Kidney glomerular epithelial cell (primary cell): ENCODE measurements around the gene NOVA2.
"Not testable (repeated sequence)": the region's sequence is repeated elsewhere in the genome, so short reads cannot be mapped to it uniquely, and the experiment has no call there.

ENCODE experiments used
- DNase-seq: peaks from one replicate; lab custom pipeline; 2025; lab: John Stamatoyannopoulos, UW

NOVA2 gene

DNA sequence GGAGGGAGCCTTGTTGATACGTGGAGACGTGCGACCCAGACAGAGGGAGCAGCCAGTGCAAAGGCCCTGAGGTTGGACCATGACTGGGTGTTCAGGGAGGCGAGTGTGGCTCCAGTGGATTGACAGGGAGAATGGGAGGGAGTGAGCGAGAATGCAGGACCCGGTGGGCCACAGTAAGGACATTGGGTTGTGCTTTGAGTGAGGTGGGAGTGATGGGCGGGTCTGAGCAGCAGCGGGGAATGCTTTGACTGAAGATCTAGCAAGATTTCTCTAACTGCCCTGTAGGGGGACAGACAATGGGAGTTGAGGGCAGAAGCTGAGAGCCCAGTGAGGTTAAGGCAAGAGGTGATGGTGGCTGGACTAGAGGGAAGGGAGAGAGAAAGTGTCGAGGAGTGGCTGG, 51.4 kb downstream of the NOVA2 start:
- DNase-seq = no peak

- no peak for DNase-seq
Observed at GRCh38 chr19:45920458-45920857, 53.2 kb downstream of the NOVA2 start.

- no peak for DNase-seq
Observed at GRCh38 chr19:45919678-45920077, 54.0 kb downstream of the NOVA2 start.

DNA sequence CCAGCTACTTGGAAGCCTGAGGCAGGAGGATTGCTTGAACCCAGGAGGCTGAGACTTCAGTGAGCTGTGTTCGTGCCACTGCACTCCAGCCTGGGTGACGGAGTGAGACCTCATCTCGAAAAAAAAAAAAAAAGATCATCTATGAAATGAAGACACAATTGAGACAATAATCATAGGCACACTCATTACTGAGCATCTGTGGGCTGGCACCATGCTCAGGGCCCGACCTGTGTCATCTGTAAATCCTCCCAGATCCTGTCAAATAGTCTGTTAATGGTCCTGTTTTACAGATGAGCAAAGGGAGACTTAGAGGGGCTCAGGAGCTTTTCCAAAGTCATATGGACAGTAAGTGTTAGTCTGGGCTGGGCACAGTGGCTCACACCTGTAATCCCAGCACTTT, 54.9 kb downstream of the NOVA2 start:
- DNase-seq = no peak

DNA sequence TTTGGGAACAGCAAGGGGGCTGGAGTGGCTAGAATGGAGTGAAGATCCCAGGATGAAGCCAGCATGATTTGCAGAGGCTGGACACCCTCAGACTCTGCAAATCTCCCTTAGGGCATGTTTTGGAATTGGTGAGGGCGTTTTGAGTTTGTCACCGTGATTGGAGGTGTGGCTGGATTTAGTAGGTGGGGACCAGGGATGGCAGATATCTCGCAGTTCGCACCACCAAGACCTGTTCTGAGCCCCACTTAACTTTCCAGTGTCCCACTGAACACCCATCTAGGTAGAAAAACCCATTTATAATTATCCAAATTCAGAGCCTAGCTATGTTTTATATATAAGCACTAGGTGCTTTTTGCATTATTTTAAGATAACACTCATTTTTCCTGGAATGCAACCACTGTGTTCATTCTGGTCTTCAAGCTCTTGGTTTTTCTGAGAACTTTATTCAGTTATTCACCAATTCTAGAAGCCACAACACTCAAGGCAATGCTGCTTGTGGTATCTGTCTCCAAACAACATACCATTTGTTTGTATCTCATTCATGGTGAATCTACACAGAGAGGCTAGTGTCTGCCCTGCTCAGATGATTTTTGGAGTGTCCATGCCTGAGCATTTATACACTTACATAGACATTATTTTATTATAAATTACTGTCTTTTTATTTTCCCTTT, 56.1 kb downstream of the NOVA2 start:
- no peak for DNase-seq

- DNase-seq = no peak
Observed at GRCh38 chr19:45913874-45914830, 59.5 kb downstream of the NOVA2 start, which contains the start of gene NANOS2. Gene NANOS2, minus strand, starts transcription at chr19:45914778. Its CDS starts 85 bp downstream, at chr19:45914693.

- no peak for DNase-seq
Observed at GRCh38 chr19:45911291-45911690, 62.4 kb downstream of the NOVA2 start.

DNA sequence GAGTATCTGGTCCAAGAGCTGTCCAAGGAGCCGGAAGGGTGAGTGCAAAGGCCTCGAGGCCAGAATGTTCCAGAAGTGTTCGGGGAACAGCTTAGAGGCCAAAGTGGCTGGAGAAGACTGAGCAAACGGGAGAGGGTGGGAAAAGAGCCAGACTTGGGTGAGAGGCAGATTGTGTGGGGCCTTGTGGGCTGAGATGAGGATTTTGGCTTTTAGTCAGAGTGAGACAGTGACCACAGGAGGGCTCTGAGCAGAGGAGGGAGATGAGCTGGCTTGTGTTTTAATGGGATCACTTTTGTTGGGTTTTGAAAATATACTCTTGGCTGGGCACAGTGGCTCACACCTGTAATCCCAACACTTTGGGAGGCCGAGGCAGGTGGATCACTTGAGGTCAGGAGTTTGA, 64.7 kb downstream of the NOVA2 start:
- DNase-seq = no peak

DNA sequence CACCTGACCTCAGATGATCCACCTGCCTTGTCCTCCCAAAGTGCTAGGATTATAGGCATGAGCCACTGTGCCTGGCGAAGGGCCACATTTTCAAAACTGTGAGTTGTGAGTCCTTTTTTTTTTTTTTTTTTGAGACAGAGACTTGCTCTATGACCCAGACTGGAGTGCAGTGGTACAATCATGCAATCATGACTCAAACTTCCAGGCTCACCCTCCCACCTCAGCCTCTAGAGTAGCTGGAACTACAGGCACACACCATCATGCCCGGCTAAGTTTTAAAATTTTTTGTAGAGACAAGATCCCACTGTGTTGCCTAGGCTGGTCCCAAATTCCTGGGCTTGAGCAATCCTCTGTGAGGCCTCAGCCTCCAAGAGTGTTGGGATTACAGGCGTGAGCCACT, 67.4 kb downstream of the NOVA2 start:
- DNase-seq = no peak

GRCh38 chr19:45905011-45905410, 68.7 kb downstream of the NOVA2 start:
- DNase-seq = no peak

DNA sequence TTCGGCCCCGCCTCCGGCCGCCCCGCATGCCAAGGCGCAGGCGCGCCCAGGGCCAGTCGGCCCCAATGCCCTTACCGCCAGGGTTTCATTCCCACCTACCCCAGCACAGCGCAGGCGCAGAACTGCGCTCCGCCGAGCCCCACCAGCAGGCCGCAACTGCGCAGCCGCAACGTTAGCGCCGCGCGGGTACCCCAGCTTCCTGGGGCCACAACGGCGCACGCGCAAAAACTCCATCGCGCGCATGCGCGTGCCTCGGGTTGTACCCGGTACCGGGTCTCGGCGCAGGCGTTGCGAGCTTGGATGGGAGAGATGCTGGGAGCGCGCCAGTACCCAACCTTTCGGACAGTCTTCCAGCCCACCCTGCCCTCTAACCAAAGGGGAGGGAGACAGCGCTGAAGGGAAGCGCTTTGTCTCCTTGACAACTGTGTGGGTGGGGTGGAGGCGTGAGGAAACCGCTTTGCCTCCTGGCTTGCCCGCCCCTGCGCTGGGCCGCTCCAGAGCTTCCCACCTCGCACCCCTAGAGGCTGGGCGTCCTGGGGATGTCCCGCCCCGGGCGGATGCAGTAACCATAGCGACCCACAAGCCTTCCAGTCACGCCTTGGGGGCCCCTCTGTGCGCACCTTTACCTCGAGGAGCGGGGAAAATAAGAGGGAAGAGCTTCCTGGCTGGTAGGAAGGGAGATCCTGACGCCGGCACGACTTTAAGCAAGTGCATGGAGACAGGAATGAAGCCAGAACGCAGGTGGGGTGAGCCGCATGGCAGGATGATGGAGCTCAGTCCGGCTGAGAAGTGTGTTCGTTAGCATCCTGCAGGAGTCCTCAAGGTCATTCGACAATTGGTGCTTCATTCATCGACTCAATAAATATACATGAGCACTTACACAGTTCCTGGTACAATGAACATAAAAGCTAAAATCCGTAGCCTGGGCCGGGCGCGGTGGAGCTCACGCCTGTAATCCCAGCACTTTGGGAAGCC, 70.7 kb downstream of the NOVA2 start:
- peak; percentile 90 for DNase-seq

- DNase-seq = no peak
Observed at GRCh38 chr19:45901912-45902650, 71.6 kb downstream of the NOVA2 start, which contains the start of gene MYPOP. Gene MYPOP, minus strand, starts transcription at chr19:45902613. Its CDS starts 840 bp downstream, at chr19:45901773.

GRCh38 chr19:45901432-45901911, 72.2 kb downstream of the NOVA2 start:
- no peak for DNase-seq

DNA sequence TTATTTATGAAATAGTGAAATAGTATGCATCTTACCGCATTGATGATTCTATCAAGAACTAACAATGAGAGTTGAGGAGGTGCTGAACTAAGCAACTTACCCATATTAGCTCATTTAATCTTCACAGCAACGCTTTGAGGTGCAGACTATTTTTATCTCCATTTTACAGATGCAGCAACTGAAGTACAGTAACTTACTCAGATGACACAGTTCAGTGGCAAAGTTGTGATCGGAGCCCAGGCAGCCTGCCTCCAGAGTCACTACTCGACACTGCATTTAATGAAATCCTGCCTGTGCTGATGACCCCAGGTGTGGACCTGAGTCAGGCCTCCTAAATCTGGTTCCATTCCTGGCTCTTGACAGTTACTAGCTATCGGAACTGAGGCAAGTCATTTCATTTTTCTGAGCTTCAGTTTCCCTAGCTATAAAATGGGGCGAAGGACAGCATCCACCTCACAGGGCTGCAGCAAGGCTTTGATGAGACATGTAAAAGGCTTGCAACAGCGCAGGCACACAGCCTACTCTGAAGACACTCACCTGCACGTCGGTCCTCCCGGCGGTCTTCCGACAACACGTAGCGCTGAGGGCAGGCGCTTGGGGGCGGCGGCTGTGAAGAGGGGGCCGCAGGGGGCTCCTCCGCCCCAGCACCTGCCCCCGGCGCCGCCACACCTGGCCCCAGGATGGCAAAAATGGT, 72.8 kb downstream of the NOVA2 start:
- no peak for DNase-seq

- no peak for DNase-seq
Observed at GRCh38 chr19:45899919-45900589, 73.6 kb downstream of the NOVA2 start.

DNA sequence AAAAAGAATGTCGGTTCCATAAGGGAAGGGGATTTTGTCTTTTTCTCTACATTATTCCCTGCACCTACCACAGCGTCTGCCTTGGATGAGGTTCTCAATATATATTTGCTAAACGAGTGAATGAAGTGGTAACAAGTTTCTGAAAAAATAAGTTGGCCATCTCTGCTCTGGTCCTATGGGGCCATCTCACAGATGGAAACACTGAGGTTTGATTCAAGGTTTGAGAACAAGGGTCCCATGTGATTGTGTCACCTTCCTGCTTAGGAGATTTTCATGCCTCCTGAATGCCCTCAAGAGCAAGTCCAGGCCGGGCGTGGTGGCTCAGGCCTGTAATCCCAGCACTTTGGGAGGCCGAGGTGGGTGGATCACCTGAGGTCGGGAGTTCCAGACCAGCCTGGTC, 74.4 kb downstream of the NOVA2 start:
- no peak for DNase-seq

DNA sequence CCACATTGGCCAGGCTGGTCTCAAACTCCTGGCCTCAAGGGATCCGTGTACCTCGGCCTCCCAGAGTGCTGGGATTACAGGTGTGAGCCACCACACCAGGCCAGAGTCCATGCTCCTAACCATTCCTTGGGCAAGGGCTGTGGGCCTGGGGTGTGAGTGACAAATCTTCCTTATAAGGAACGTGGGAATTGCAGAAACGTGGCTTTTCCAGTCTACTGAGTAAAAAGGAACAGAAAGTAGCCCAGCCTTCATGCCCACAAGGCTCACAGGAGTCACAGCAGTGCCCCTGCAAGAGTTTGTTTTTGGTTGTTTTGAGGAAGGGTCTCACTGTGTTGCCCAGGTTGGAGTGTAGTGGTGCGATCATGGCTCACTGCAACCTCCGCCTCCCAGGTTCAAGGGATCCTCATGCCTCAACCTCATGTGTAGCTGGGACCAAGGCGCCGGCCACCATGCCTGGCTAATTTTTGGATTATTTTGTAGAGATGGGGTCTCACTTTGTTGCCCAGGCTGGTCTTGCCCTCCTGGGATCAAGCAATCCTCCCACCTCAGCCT, 76.3 kb downstream of the NOVA2 start:
- DNase-seq = no peak

DNA sequence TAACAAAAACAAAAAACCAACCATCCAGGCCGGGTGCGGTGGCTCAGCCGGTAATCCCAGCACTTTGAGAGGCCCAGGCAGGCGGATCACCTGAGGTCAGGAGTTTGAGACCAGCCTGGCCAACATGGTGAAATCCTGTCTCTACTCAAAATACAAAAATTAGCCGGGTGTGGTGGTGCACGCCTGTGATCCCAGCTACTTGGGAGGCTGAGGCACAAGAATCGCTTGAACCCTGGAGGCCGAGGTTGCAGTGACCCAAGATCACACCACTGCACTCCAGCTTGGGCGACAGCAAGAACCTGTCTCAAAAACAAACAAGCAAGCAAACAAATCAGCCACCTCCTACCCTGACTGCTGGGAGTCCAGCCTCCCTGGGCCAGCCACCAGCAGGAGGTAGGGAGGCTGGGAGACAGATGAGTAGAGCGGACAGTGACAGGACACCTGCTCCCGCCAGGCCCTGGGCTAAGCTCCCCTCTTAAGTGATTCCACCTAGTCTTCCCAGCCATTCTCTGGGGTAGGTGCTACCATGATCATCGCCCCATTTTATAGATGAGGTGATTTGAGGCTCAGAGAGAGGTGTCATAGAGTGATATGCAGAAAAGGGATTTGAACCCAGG, 77.6 kb downstream of the NOVA2 start:
- DNase-seq = not testable (repeated sequence)

DNA sequence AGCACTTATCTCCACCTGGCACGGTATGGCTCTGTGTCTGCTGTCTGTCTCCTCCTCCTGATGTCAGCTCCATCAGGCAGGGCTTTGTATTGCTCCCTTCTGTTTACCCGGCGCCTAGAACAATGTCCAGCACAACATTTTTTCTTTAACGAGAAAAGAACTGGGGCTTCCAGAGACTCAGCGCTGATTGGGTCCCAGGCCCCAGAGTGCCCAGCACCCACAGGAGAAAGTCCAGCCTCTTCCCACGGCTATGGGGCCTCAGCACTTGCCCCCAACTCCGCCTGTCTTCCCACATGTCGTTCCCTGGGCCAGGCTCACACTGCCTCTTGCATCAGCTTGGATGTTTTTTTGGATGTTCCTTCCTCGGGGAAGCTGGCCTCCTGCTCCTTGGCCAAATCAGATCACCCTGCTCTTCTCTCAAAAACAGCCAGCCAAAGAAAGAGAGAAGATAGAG, 78.1 kb downstream of the NOVA2 start:
- no peak for DNase-seq
